Epithelial cell of prostate (primary cell): ENCODE measurements around the gene GBA3.

Experiments used
- DNase-seq: peaks from one replicate; pipeline ENCODE4 v3.0.0-alpha.2; 2011; ENCODE audit warnings: low read depth, low spot score
- H3K27ac ChIP-seq: fragments of 450-650 bp; 2 replicates; pipeline ENCODE4 v1.5.1; 2017; ENCODE audit warnings: mild to moderate bottlenecking

Gene GBA3

GRCh38 chr4:22689428-22689827 lies 3.3 kb upstream of the GBA3 start:
- H3K27ac ChIP-seq = no peak overlapping the region
- no peak for DNase-seq

GRCh38 chr4:22695029-22695428 lies 2.3 kb downstream of the GBA3 start:
- DNase-seq = no peak
- H3K27ac ChIP-seq = no peak overlapping the region

GRCh38 chr4:22695917-22696316 lies 3.2 kb downstream of the GBA3 start:
- no peak overlapping the region for H3K27ac ChIP-seq
- no peak for DNase-seq

GRCh38 chr4:22703912-22704311 lies 11.2 kb downstream of the GBA3 start:
- no peak overlapping the region for H3K27ac ChIP-seq
- no peak for DNase-seq

GRCh38 chr4:22707390-22707789 lies 14.7 kb downstream of the GBA3 start:
- no peak overlapping the region for H3K27ac ChIP-seq
- no peak for DNase-seq

GRCh38 chr4:22708961-22709360 lies 16.2 kb downstream of the GBA3 start:
- DNase-seq = no peak
- H3K27ac ChIP-seq = no peak overlapping the region

GRCh38 chr4:22712105-22712504 lies 19.4 kb downstream of the GBA3 start:
- H3K27ac ChIP-seq = no peak overlapping the region
- no peak for DNase-seq

- DNase-seq = no peak
- H3K27ac ChIP-seq = no peak overlapping the region
Observed at GRCh38 chr4:22712529-22712928, 19.8 kb downstream of the GBA3 start.

- no peak overlapping the region for H3K27ac ChIP-seq
- no peak for DNase-seq
Observed at GRCh38 chr4:22713841-22714240, 21.1 kb downstream of the GBA3 start.

- no peak for DNase-seq
- no peak overlapping the region for H3K27ac ChIP-seq
Observed at GRCh38 chr4:22719218-22719617, 26.5 kb downstream of the GBA3 start.

- no peak for DNase-seq
- H3K27ac ChIP-seq = no peak overlapping the region
Observed at GRCh38 chr4:22720091-22720490, 27.4 kb downstream of the GBA3 start.

- no peak overlapping the region for H3K27ac ChIP-seq
- no peak for DNase-seq
Observed at GRCh38 chr4:22721204-22721603, 28.5 kb downstream of the GBA3 start.

GRCh38 chr4:22730021-22730420 lies 37.3 kb downstream of the GBA3 start:
- H3K27ac ChIP-seq = no peak overlapping the region
- no peak for DNase-seq

- DNase-seq = no peak
- H3K27ac ChIP-seq = no peak overlapping the region
Observed at GRCh38 chr4:22733816-22734215, 41.1 kb downstream of the GBA3 start.

- DNase-seq = no peak
- H3K27ac ChIP-seq = no peak overlapping the region
Observed at GRCh38 chr4:22736912-22737311, 44.2 kb downstream of the GBA3 start.

GRCh38 chr4:22739968-22740367 lies 47.2 kb downstream of the GBA3 start:
- H3K27ac ChIP-seq = no peak overlapping the region
- DNase-seq = no peak

- DNase-seq = no peak
- no peak overlapping the region for H3K27ac ChIP-seq
Observed at GRCh38 chr4:22741744-22742143, 49.0 kb downstream of the GBA3 start.

GRCh38 chr4:22743290-22743689 lies 50.6 kb downstream of the GBA3 start:
- H3K27ac ChIP-seq = no peak overlapping the region
- no peak for DNase-seq

GRCh38 chr4:22744478-22745062 lies 51.8 kb downstream of the GBA3 start:
- no peak for DNase-seq
- H3K27ac ChIP-seq = no peak overlapping the region

- DNase-seq = no peak
- H3K27ac ChIP-seq = no peak overlapping the region
Observed at GRCh38 chr4:22745234-22745633, 52.5 kb downstream of the GBA3 start.

- DNase-seq = no peak
- H3K27ac ChIP-seq = no peak overlapping the region
Observed at GRCh38 chr4:22754116-22754515, 61.4 kb downstream of the GBA3 start.

- no peak overlapping the region for H3K27ac ChIP-seq
Observed at GRCh38 chr4:22762548-22762947, 69.8 kb downstream of the GBA3 start.

GRCh38 chr4:22764183-22764582 lies 71.4 kb downstream of the GBA3 start:
- no peak for DNase-seq
- H3K27ac ChIP-seq = no peak overlapping the region

More at GRCh38 chr4:22762548-22762947, 69.8 kb downstream of the GBA3 start:
- DNase-seq = no peak
